ENCODE results near the gene CARD14. TPM values are rescaled to one million over a fixed set of nuclear protein-coding genes. Genes with fewer than 3 reads are reported as not detected.

CARD14 gene
- total and polyA plus RNA-seq, 2 donors (not counting 1 experiment from before 2014, with no cell fraction given): not detected

GRCh38 chr17:80158846-80159245 lies 11.0 kb upstream of the CARD14 start:
- no peak for DNase-seq
- H3K9me3 Mint-ChIP-seq (ENCODE audit: insufficient read depth): peaks cover 2% of the 10 kb centered on the region
- no peak overlapping the region for H3K4me3 Mint-ChIP-seq
- ChIA-PET CTCF (no interaction called here), POLR2A (no interaction called here)
- Histone ChIP-seq H3K4me2 (replicated peaks; ENCODE audit: low read depth, low read length, poor library complexity, severe bottlenecking) (no peak overlapping the region), H3K9ac (ENCODE audit: low read length) (no peak overlapping the region), H3K9me3 (ENCODE audit: control extremely low read depth in 1 of 3, control insufficient read depth in 2 of 3, insufficient read depth in 1 of 3, low read length in 2 of 3) (peaks cover 2 to 8% (median 5%) of the 10 kb centered on the region in 3 donors), H4K20me1 (ENCODE audit: control insufficient read depth, insufficient read depth, low read length, poor library complexity, severe bottlenecking) (no peaks in the 10 kb centered on the region), H3K27ac (ENCODE audit: low read length in 2 of 2) (no peak overlapping the region), H3K36me3 (replicated peaks in 1 of 2; ENCODE audit: control extremely low read depth in 1 of 2, control insufficient read depth in 1 of 2, extremely low read depth in 1 of 2, insufficient read depth in 2 of 2, low read length in 1 of 2) (no peaks in the 10 kb centered on the region), H2AFZ (ENCODE audit: insufficient read depth, low read depth, low read length, poor library complexity, severe bottlenecking) (no peak overlapping the region), H3K4me1 (ENCODE audit: control insufficient read depth in 2 of 2, insufficient read depth in 2 of 2, low read length in 2 of 2) (no peaks in the 10 kb centered on the region), H3K79me2 (ENCODE audit: control insufficient read depth, insufficient read depth, low read length) (no peaks in the 10 kb centered on the region), H3K4me3 (ENCODE audit: control extremely low read depth in 1 of 5, extremely low read depth in 1 of 5, insufficient read depth in 1 of 5, low read depth in 2 of 5, low read length in 4 of 5) (no peak overlapping the region), H3K27me3 (replicated peaks in 1 of 4; ENCODE audit: control extremely low read depth in 1 of 4, control insufficient read depth in 3 of 4, insufficient read depth in 4 of 4, low read length in 3 of 4) (peaks cover 0 to 5% (median 0%) of the 10 kb centered on the region in 4 experiments)
- TF ChIP-seq, protein P1, sequence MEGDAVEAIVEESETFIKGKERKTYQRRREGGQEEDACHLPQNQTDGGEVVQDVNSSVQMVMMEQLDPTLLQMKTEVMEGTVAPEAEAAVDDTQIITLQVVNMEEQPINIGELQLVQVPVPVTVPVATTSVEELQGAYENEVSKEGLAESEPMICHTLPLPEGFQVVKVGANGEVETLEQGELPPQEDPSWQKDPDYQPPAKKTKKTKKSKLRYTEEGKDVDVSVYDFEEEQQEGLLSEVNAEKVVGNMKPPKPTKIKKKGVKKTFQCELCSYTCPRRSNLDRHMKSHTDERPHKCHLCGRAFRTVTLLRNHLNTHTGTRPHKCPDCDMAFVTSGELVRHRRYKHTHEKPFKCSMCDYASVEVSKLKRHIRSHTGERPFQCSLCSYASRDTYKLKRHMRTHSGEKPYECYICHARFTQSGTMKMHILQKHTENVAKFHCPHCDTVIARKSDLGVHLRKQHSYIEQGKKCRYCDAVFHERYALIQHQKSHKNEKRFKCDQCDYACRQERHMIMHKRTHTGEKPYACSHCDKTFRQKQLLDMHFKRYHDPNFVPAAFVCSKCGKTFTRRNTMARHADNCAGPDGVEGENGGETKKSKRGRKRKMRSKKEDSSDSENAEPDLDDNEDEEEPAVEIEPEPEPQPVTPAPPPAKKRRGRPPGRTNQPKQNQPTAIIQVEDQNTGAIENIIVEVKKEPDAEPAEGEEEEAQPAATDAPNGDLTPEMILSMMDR (IDR thresholded peaks at IDR 0.05): no peak
- TF ChIP-seq EZH2 (IDR thresholded peaks at IDR 0.05; ENCODE audit: borderline replicate concordance, insufficient read depth, low read depth, low read length, poor library complexity, severe bottlenecking): no peak
- peaks cover 17% of the 10 kb centered on the region for H3K27me3 Mint-ChIP-seq
- no peak for ATAC-seq (ENCODE audit: low read depth)
- H3K4me1 Mint-ChIP-seq: no peaks in the 10 kb centered on the region
- H3K27ac Mint-ChIP-seq: no peak overlapping the region
- 71% methylated on average over 1 of the region's 2 CpGs for WGBS (ENCODE audit: insufficient coverage)
- intact Hi-C loops (cut with micrococcal nuclease): no loop called here

DNA sequence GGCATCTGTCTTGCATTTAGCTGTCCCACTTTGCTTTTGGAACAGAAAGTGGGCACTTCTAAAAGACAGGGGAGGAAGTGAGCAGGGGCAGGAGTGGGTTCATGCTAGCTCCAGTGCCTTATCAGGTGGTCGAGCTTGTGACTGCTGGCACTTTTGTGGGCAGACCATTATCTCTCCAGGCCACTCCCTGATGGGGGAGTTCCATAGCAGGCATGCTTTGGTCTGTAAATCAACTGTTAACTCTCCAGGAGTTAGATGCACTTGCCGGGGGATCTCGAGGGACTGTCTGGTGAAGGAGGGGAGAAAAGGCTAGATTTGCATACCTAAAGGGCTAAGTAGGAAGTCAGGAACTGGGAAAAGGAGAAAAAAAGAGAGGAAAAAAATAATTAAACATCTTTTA lies 9.3 kb upstream of the CARD14 start:
- no peak overlapping the region for H3K4me3 ChIP-seq (ENCODE audit: control extremely low read depth in 1 of 5, extremely low read depth in 1 of 5, insufficient read depth in 1 of 5, low read depth in 2 of 5, low read length in 4 of 5)
- H3K4me1 ChIP-seq (ENCODE audit: control insufficient read depth in 2 of 2, insufficient read depth in 2 of 2, low read length in 2 of 2): no peaks in the 10 kb centered on the region
- H2AFZ ChIP-seq (ENCODE audit: insufficient read depth, low read depth, low read length, poor library complexity, severe bottlenecking): no peak overlapping the region
- TF ChIP-seq, protein P1 (IDR thresholded peaks at IDR 0.05): no peak
- no peak for TF ChIP-seq EZH2 (IDR thresholded peaks at IDR 0.05; ENCODE audit: borderline replicate concordance, insufficient read depth, low read depth, low read length, poor library complexity, severe bottlenecking)
- H3K9me3 ChIP-seq (ENCODE audit: control extremely low read depth in 1 of 3, control insufficient read depth in 2 of 3, insufficient read depth in 1 of 3, low read length in 2 of 3): peaks cover 2 to 8% (median 5%) of the 10 kb centered on the region in 3 donors
- H3K27ac Mint-ChIP-seq: no peak overlapping the region
- no peak overlapping the region for H3K4me3 Mint-ChIP-seq
- no peak overlapping the region for H3K27ac ChIP-seq (ENCODE audit: low read length in 2 of 2)
- ChIA-PET CTCF (no interaction called here), POLR2A (no interaction called here)
- intact Hi-C loops (cut with micrococcal nuclease): no loop called here
- no peak overlapping the region for H3K9ac ChIP-seq (ENCODE audit: low read length)
- H4K20me1 ChIP-seq (ENCODE audit: control insufficient read depth, insufficient read depth, low read length, poor library complexity, severe bottlenecking): no peaks in the 10 kb centered on the region
- no peak for DNase-seq
- no peaks in the 10 kb centered on the region for H3K36me3 ChIP-seq (replicated peaks in 1 of 2; ENCODE audit: control extremely low read depth in 1 of 2, control insufficient read depth in 1 of 2, extremely low read depth in 1 of 2, insufficient read depth in 2 of 2, low read length in 1 of 2)
- no peaks in the 10 kb centered on the region for H3K79me2 ChIP-seq (ENCODE audit: control insufficient read depth, insufficient read depth, low read length)
- no peaks in the 10 kb centered on the region for H3K4me1 Mint-ChIP-seq
- peaks cover 2% of the 10 kb centered on the region for H3K9me3 Mint-ChIP-seq (ENCODE audit: insufficient read depth)
- peaks cover 22% of the 10 kb centered on the region for H3K27me3 Mint-ChIP-seq
- H3K27me3 ChIP-seq (replicated peaks in 1 of 4; ENCODE audit: control extremely low read depth in 1 of 4, control insufficient read depth in 3 of 4, insufficient read depth in 4 of 4, low read length in 3 of 4): peaks cover 0 to 5% (median 0%) of the 10 kb centered on the region in 4 experiments
- ATAC-seq (ENCODE audit: low read depth): no peak
- H3K4me2 ChIP-seq (replicated peaks; ENCODE audit: low read depth, low read length, poor library complexity, severe bottlenecking): no peak overlapping the region
- WGBS (ENCODE audit: insufficient coverage): 40% methylated on average over 1 of the region's 3 CpGs

Data from B cell (primary cell).